T47D (cell line): ENCODE data around the gene METTL16.
"Not testable (repeated sequence)": the region's sequence is repeated elsewhere in the genome, so short reads cannot be mapped to it uniquely, and the experiment has no call there.

Experiments
- DNase-seq, 2 experiments: peaks; one replicate each; pipeline versions ENCODE4 v3.0.0 to v3.0.0-alpha.2; 2011 to 2012; ENCODE audit warnings: low read depth in 1 of 2, low spot score in 1 of 2
- JUND ChIP-seq: IDR thresholded peaks from 2 replicates; pipeline ENCODE4 v1.6.1; 2012; ENCODE audit warnings: low read depth
- in situ Hi-C: cut with HindIII; loops from 2 replicates; pipeline ENCODE4 v1.10.0; 2016; ENCODE audit warnings: low sequenced_read_pairs, low pct_unique_long_range_greater_than_20kb

The METTL16 gene

GRCh38 chr17:2521257-2521656 lies 9.6 kb upstream of the METTL16 start:
- DNase-seq, result no peak
- no peak for TF ChIP-seq JUND
- in situ Hi-C loops, result no loop called here

- DNase-seq, result no peak
- TF ChIP-seq JUND, result no peak
- in situ Hi-C loops, result no loop called here
These were observed 5.9 kb upstream of the METTL16 start for GRCh38 chr17:2517539-2517938.

- no peak for TF ChIP-seq JUND
- DNase-seq, result no peak
- in situ Hi-C loops, result no loop called here
These were observed 588 bp downstream of the METTL16 start for GRCh38 chr17:2511138-2511461.

DNA sequence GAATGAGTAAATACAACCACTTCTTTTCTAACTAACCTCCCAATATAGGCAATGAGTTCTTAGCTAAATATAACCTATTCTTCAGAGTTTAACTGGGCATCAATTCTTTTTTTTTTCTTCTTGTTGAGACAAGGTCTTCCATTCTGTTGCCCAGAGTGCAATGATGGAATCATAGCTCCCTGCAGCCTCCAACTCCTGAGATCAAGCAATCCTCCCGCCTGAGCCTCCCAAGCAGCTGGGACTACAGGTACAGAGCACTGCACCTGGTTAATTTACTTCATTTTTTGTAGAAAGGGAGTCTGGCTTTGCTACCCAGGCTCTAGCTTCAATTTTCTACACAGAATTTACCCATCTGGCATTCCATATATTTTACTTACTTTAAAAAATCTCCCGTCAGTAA lies 1.1 kb downstream of the METTL16 start:
- no peak for TF ChIP-seq JUND
- in situ Hi-C loops, result no loop called here
- DNase-seq, result no peak

GRCh38 chr17:2508035-2508434 lies 3.7 kb downstream of the METTL16 start:
- TF ChIP-seq JUND, result no peak
- in situ Hi-C loops, result no loop called here
- DNase-seq, result no peak

DNA sequence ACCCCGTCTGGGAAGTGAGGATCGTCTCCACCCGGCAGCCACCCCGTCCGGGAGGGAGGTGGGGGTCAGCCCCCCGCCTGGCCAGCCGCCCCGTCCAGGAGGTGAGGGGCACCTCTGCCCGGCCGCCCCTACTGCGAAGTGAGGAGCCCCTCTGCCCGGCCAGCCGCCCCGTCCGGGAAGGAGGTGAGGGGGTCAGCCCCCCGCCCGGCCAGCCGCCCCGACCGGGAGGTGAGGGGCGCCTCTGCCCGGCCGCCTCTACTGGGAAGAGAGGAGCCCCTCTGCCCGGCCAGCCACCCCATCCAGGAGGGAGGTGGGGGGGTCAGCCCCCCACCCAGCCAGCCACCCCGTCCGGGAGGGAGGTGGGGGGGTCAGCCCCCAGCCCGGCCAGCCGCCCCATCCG lies 4.7 kb downstream of the METTL16 start:
- DNase-seq, in situ Hi-C loops: not testable (repeated sequence)

DNA sequence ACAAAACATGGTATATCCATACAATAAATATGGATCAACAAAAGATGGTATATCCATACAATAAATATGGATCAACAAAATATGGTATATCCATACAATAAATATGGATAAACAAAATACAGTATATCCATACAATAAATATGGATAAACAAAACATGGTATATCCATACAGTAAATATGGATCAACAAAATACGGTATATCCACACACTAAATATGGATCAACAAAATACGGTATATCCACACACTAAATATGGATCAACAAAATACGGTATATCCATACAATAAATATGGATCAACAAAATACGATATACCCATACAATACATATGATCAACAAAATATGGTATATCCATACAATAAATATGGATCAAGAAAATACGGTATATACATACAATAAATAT lies 8.1 kb downstream of the METTL16 start:
- in situ Hi-C loops, result no loop called here
- DNase-seq, result no peak
- TF ChIP-seq JUND, result no peak

GRCh38 chr17:2502871-2503580 lies 8.7 kb downstream of the METTL16 start:
- TF ChIP-seq JUND, result no peak
- in situ Hi-C loops, result no loop called here
- no peak for DNase-seq

GRCh38 chr17:2500446-2500845 lies 11.2 kb downstream of the METTL16 start:
- in situ Hi-C loops, result no loop called here
- TF ChIP-seq JUND, result no peak
- DNase-seq, result no peak

- DNase-seq, in situ Hi-C loops: not testable (repeated sequence)
These were observed 22.4 kb downstream of the METTL16 start for GRCh38 chr17:2489286-2489685.

- in situ Hi-C loops, result no loop called here
- TF ChIP-seq JUND, result no peak
- peak in 1 of 2 experiments; percentile 52 for DNase-seq
These were observed 24.4 kb downstream of the METTL16 start for GRCh38 chr17:2487306-2487705.

DNA sequence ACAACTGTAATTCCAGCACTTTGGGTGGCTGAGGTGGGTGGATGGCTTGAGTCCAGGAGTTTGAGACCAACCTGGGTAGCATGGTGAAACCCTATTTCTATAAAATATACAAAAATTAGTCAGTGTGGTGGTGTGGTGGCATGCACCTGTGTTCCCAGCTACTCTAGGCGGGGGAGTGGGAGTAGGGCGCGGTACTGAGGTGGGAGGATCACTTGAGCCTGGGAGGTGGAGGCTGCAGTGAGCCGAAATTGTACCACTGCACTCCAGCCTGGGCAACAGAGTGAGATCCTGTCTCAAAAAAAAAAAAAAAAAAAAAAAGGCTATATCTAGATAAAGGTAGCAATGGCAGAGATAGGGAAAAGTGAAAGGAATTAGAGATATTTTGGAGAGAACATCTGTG lies 25.0 kb downstream of the METTL16 start:
- in situ Hi-C loops, DNase-seq: not testable (repeated sequence)

DNA sequence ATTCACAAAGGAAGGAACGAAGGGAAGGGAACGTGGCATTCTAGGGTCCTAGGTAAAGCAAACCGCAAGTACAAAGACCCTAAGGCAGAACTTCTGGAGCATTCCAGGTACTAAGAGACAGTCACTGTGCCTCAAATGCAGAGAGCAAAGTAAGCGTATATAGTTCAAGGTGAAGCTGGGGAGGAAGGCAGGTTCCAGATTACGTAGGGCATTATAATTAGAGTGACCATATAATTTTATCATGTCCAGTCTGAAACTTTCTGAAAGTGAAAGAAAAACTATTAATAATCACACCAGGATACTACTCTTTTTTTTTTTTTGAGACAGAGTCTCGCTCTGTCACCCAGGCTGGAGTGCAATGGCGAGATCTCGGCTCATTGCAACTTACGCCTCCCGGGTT lies 25.7 kb downstream of the METTL16 start:
- DNase-seq, result no peak
- no peak for TF ChIP-seq JUND
- in situ Hi-C loops, result no loop called here

GRCh38 chr17:2485543-2485942 lies 26.1 kb downstream of the METTL16 start:
- peak in 1 of 2 experiments; percentile 58 for DNase-seq

More at GRCh38 chr17:2485543-2485942, 26.1 kb downstream of the METTL16 start:
- no peak for TF ChIP-seq JUND
- in situ Hi-C loops, result no loop called here
